Right lobe of liver (tissue), 4 donors: Measurements from ENCODE around the gene B3GALT4.

Experiments
- CTCF ChIP-seq, 4 donors: fragments of 200-600 bp in 3 of 4; fragments of 450-650 bp in 1 of 4; IDR thresholded peaks; one replicate each; pipeline versions ENCODE4 v1.5.1 to v1.8.0; 2016 to 2022; ENCODE audit warnings: antibody characterized with exemption in 4 of 4, mild to moderate bottlenecking in 2 of 4
- POLR2A ChIP-seq: fragments of 450-650 bp; IDR thresholded peaks from one replicate; pipeline ENCODE4 v1.6.1; 2017; ENCODE audit warnings: antibody characterized with exemption, mild to moderate bottlenecking
- donor health status: DM: no; HTN: no; CAD: no.
- donor health status: DM: no; HTN: no; CAD: no.
- donor health status: DM: no; HTN: yes; CAD: no.

DNA sequence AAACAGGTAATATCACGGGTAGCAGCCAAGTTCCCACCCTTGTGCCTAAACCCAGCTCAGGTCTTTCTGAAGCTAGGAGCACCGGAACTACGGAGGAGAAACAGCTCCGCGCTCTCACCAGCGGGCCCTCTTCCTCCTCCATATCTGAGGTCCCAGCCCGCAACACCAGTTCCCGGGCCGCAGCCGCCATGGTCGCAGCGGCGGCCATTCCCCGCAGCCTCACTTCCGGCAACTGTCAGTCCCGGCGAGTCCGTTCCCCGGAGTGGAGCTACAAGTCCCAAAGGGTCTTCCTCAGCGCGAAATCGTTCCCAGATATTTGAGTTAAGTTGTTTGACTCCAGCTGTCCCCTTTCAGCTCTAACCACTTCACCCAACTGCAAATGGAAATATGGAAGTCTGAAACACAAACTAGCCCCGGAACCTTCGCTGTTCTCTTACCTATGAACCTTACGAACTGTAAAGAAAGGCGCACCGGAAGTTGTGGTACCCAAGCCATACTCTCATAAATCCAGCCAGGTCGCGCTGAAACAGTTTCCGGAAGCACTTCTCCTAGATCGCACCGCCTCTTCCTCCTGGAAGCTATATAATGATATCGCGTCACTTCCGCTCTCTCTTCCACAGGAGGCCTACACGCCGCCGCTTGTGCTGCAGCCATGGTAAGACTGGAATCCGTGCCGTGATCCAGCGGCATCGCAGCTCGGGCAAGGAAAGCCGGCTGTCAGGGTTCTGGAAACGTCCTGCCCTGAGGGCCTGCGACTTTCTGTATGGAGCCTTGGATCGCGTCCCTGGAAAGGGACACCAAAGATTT lies 5.3 kb upstream of the B3GALT4 start, which contains the start of the genes RPS18 and VPS52:
- TF ChIP-seq CTCF (IDR thresholded peaks at IDR 0.05) (no peak), POLR2A (peak; percentile 93)
